HG03280 (cell line): ENCODE measurements around the gene UBASH3B.

Experiments used
- ATAC-seq: cut with Tn5 transposase; IDR thresholded peaks from one replicate; pipeline ENCODE4 v1.9.1; 2021; ENCODE audit warnings: mild to moderate bottlenecking, moderate library complexity; ENCODE audit not compliant: unreplicated experiment

UBASH3B gene

GRCh38 chr11:122750049-122750448 lies 94.5 kb downstream of the UBASH3B start:
- no peak for ATAC-seq

DNA sequence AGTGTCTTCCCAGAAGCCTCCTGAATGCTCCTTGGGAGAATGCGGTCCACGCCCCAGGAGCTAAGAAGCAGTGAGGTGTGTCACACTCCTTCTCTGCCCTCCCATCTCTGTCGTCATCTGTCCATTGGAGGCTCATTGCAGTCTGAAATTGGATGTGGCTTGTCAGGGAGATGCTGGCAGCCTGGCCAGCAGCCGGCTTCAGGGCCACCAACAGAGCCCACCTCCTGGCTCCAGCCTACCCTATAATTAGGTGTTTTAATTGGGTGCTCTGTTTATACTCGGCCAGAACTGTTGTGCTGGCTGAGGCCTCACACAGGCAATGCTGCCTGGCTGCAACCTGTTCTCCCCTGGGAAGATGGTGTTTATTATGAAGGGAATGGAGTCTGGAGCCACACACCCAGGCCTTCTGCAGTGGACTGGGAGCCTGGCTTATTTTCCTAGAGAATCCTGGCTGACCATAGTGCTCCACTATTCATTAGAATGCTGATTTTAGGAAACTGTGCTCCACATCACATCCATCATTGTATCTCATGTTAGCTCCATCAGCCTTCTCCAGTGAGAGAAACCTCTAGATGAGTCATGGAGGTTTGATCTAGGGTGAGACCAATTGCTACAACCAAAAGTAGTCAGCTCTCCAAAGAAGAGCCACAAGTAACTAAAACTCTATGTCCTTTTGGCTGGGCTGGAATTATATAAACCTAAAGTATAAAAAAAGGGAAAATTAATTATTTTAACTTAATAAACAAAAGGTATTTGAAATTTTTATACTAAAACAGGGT lies 96.0 kb downstream of the UBASH3B start:
- no peak for ATAC-seq

GRCh38 chr11:122754028-122754427 lies 98.5 kb downstream of the UBASH3B start:
- no peak for ATAC-seq

DNA sequence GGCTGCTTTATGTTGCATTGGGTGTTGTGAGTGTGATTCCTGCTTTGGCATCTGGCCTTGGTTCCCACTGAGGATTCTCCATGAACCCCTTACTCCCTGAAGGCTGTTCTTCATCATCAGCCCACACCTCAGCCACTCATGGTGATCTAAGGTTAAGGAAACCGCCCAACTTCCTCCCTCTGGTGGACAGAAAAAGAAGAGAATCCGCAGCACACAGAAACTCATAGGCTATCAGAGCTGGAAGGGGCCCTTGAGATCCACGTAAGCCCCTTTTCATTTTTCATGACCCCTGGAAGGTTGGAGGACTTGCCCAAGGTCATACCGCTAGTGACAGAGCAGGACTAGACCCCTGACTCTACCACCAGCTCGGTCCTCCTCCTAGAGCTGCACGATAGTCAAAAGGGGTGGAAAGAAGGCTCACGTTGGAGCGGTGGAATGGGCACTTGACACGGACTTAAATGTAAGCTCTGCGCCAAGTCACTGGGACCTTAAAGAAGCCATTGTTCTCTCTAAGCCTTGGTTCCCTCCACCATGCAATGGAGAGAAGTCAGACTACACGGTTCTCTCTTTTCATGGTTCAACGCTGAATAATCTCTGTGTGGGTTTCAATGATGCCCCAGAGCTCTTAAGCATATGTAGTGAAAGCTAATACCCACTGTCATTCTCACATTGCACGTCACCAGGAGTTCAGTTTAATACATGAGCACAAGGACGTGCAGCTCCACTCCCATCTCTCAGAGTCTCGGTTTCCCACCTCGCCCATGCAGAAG lies 99.2 kb downstream of the UBASH3B start:
- no peak for ATAC-seq

- ATAC-seq = no peak
These were observed 99.9 kb downstream of the UBASH3B start for GRCh38 chr11:122755409-122755808.

DNA sequence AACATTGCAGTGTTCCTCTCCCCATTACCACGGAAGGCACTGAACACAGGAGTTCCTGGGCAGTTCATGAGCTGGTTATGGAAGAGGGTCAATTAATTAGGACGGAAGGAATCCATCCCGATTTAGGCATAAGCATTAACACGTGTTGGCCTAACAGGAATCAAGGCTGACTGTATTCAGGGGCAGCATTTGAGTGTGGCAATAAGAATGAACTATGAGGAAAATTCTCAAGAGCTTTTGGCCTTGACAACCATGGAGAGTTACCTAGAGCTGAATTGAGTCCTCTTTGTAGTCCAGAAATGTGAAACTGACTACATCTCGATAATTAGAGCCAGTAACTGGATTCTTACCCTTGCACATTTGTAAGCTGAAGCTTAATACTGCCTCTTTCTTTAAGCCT lies 100.4 kb downstream of the UBASH3B start:
- no peak for ATAC-seq

GRCh38 chr11:122756417-122756816 lies 100.9 kb downstream of the UBASH3B start:
- ATAC-seq = no peak

GRCh38 chr11:122757201-122757600 lies 101.7 kb downstream of the UBASH3B start:
- ATAC-seq = no peak

- ATAC-seq = no peak
These were observed 102.8 kb downstream of the UBASH3B start for GRCh38 chr11:122758339-122758738.

GRCh38 chr11:122758974-122759373 lies 103.5 kb downstream of the UBASH3B start:
- no peak for ATAC-seq

GRCh38 chr11:122763108-122763507 lies 107.6 kb downstream of the UBASH3B start:
- ATAC-seq = no peak

- ATAC-seq = no peak
These were observed 109.0 kb downstream of the UBASH3B start for GRCh38 chr11:122764371-122765090.

- no peak for ATAC-seq
These were observed 110.1 kb downstream of the UBASH3B start for GRCh38 chr11:122765487-122766131.

GRCh38 chr11:122769126-122769780 lies 113.7 kb downstream of the UBASH3B start:
- no peak for ATAC-seq

GRCh38 chr11:122772945-122773344 lies 117.4 kb downstream of the UBASH3B start:
- no peak for ATAC-seq

DNA sequence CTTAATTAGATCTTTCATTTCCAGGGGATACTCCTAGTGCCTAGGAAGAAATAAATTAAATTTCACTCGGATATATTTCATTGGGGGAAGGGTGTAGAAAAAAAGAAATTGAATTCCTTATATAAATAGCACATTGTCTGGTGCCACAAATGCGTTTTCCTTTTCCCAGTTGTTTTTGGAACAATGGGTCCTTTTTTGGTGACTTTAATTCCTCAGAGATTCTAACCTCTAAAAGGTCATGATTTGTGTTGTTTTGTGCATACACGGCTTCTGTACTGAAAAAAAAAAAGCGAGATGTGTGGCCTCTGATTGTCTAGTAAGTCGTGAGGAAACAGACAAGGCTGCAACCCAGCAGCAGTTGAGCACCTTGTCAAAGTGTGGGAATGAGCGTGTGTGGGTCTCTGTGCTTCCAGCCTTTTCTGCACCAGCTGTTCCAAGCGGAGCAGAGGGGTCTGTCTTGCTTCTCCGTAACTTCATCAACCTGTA lies 118.3 kb downstream of the UBASH3B start:
- ATAC-seq = no peak

DNA sequence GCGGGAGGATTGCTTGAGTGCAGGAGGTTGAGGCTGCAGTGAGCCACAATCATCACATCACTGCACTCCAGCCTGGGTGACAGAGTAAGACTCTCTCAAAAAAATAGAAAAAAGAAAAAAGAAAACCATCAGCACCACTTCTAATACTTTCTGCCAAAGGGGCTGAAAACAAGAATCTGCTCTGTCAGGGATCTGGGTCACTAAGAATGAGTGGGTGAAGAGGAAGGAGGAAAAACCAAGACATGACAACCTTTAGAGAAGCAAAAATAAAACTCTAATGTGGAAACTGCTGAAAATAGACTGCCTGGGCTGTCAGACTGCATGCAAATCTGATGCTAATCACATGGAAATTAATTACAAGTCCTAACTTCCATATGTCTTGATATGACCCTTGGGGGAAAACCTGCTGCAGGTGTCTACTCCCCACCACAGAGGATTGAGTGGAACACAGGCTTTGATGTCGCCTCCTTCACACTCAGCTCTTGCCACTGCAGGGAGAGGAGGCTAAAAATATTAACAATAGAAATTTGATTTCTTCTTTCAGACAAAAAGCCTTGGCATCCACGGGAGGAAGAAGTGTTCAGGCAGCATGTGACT lies 120.3 kb downstream of the UBASH3B start:
- ATAC-seq = no peak

- ATAC-seq = no peak
These were observed 121.0 kb downstream of the UBASH3B start for GRCh38 chr11:122776546-122776945.

- no peak for ATAC-seq
These were observed 121.8 kb downstream of the UBASH3B start for GRCh38 chr11:122777343-122777742.

GRCh38 chr11:122778148-122778547 lies 122.6 kb downstream of the UBASH3B start:
- no peak for ATAC-seq
